ENCODE measurements around the gene OR13C9. TPM values are rescaled to one million over a fixed set of nuclear protein-coding genes. Genes with fewer than 3 reads are reported as not detected.

OR13C9 gene
- total and polyA plus RNA-seq, 2 of the 13 experiments (the other 11 are each of a cell fraction or from before 2014, with no cell fraction given): not detected

GRCh38 chr9:104568868-104569267 lies 49.1 kb downstream of the OR13C9 start, which contains the start of gene OR13C8:
OR13C8 (plus strand) TSS chr9:104569168; CDS start chr9:104569168, 0 bp downstream.
- ChIA-PET POLR2A (no interaction called here), CTCF (ENCODE audit: low intra/inter-chr PET ratio, low total read pairs) (no interaction called here)
- no peaks in the 10 kb centered on the region for H3K27me3 ChIP-seq (ENCODE audit: control insufficient read depth in 1 of 2, insufficient read depth in 2 of 2, low read length in 2 of 2)
- BruUV-seq (replicated peaks): no TSS peak
- no peak within 1 kb of the TSS for H2AFZ ChIP-seq (ENCODE audit: low read length)
- H3K36me3 ChIP-seq (replicated peaks in 1 of 2; ENCODE audit: control insufficient read depth in 1 of 2, insufficient read depth in 2 of 2, low read length in 2 of 2): no peaks in the 10 kb centered on the region
- WGBS (ENCODE audit: low lambda C conversion rate): 27% methylated on average over 4 of the region's 4 CpGs
- no peak within 1 kb of the TSS for H3K4me2 ChIP-seq (ENCODE audit: low read depth, low read length)
- intact Hi-C loops (cut with micrococcal nuclease; ENCODE audit: unreplicated experiment): no loop called here
- H3K79me2 ChIP-seq (ENCODE audit: insufficient read depth, low read length): no peaks in the 10 kb centered on the region
- FAIRE-seq: no peak
- in situ Hi-C loops (cut with HindIII; ENCODE audit: extremely low pct_ligation_motif_present, low pct_unique_long_range_greater_than_20kb): no loop called here
- H3K27ac ChIP-seq (ENCODE audit: extremely low read length, insufficient read depth, low read length): no peak within 1 kb of the TSS
- H4K20me1 ChIP-seq (ENCODE audit: insufficient read depth, low read length): no peaks in the 10 kb centered on the region
- ATAC-seq: no peak
- no peak within 1 kb of the TSS for H3K9ac ChIP-seq (ENCODE audit: insufficient read depth, low read depth, low read length)
- TF ChIP-seq ZFX (CRISPR knock-in tag; IDR thresholded peaks at IDR 0.05; ENCODE audit: low read depth): no peak
- TF ChIP-seq ETV6 (CRISPR knock-in tag; conservative IDR thresholded peaks at IDR 0.05): no peak
- TF ChIP-seq GATAD2A (CRISPR knock-in tag; IDR thresholded peaks at IDR 0.05): no peak
- TF ChIP-seq, protein P1, sequence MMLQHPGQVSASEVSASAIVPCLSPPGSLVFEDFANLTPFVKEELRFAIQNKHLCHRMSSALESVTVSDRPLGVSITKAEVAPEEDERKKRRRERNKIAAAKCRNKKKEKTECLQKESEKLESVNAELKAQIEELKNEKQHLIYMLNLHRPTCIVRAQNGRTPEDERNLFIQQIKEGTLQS (CRISPR knock-in tag; IDR thresholded peaks at IDR 0.05): no peak
- H3K4me1 ChIP-seq (ENCODE audit: insufficient read depth, low read length): no peaks in the 10 kb centered on the region
- H3K9me3 ChIP-seq (ENCODE audit: low read length): no peaks in the 10 kb centered on the region; the same call in 1 of the 2 replicates
- no peak for DNase-seq (ENCODE audit: low spot score)
- no peak within 1 kb of the TSS for H3K4me3 ChIP-seq (replicated peaks in 1 of 3; ENCODE audit: insufficient read depth in 1 of 3, low read depth in 2 of 3, low read length in 3 of 3)

Other genes with a start within 250 kb of the OR13C9 start
- gene OR13F1, start 113.9 kb downstream of the OR13C9 start, total RNA-seq (2016; rRNA removed; fragmentation: Illumina TruSeq; extraction: Trizol): not detected in 2 replicates
- gene OR13F1, start 113.9 kb downstream of the OR13C9 start, polyA plus RNA-seq (2011; rRNA removed): not detected in 2 replicates
- gene OR13C4, start 91.0 kb downstream of the OR13C9 start, total RNA-seq (2016; rRNA removed; fragmentation: Illumina TruSeq; extraction: Trizol): not detected in 2 replicates
- gene OR13C4, start 91.0 kb downstream of the OR13C9 start, polyA plus RNA-seq (2011; rRNA removed): not detected in 2 replicates
- not detected in 2 replicates for gene OR13C3, start 81.3 kb downstream of the OR13C9 start, total RNA-seq (2016; rRNA removed; fragmentation: Illumina TruSeq; extraction: Trizol)
- not detected in 2 replicates for gene OR13C3, start 81.3 kb downstream of the OR13C9 start, polyA plus RNA-seq (2011; rRNA removed)
- not detected in 2 replicates for gene OR13C8, start 49.0 kb downstream of the OR13C9 start, total RNA-seq (2016; rRNA removed; fragmentation: Illumina TruSeq; extraction: Trizol)
- gene OR13C8, start 49.0 kb downstream of the OR13C9 start, polyA plus RNA-seq (2011; rRNA removed): not detected in 2 replicates
- not detected in 2 replicates for gene OR13C5, start 18.8 kb downstream of the OR13C9 start, total RNA-seq (2016; rRNA removed; fragmentation: Illumina TruSeq; extraction: Trizol)
- not detected in 2 replicates for gene OR13C5, start 18.8 kb downstream of the OR13C9 start, polyA plus RNA-seq (2011; rRNA removed)
- gene OR13C2, start 12.6 kb downstream of the OR13C9 start, total RNA-seq (2016; rRNA removed; fragmentation: Illumina TruSeq; extraction: Trizol): not detected in 2 replicates
- gene OR13C2, start 12.6 kb downstream of the OR13C9 start, polyA plus RNA-seq (2011; rRNA removed): not detected in 2 replicates
- gene OR13D1, start 76.3 kb upstream of the OR13C9 start, total RNA-seq (2016; rRNA removed; fragmentation: Illumina TruSeq; extraction: Trizol): not detected in 2 replicates
- gene OR13D1, start 76.3 kb upstream of the OR13C9 start, polyA plus RNA-seq (2011; rRNA removed): not detected in 2 replicates
- 14.6 and 23.8 TPM in 2 replicates for gene NIPSNAP3A, start 129.5 kb upstream of the OR13C9 start, total RNA-seq (2016; rRNA removed; fragmentation: Illumina TruSeq; extraction: Trizol)
- 11.7 and 13.7 TPM in 2 replicates for gene NIPSNAP3A, start 129.5 kb upstream of the OR13C9 start, polyA plus RNA-seq (2011; rRNA removed)
- gene NIPSNAP3B, start 145.9 kb upstream of the OR13C9 start, total RNA-seq (2016; rRNA removed; fragmentation: Illumina TruSeq; extraction: Trizol): 0.44 and 1.3 TPM in 2 replicates
- 1.5 and 2.1 TPM in 2 replicates for gene NIPSNAP3B, start 145.9 kb upstream of the OR13C9 start, polyA plus RNA-seq (2011; rRNA removed)

Measured in HepG2 (cell line).